HEK293 (cell line): Measurements from ENCODE around the gene NAPB.

Experiments
- GLI4 ChIP-seq: fragments of 450-650 bp; formaldehyde crosslinking; IDR thresholded peaks from 2 replicates; pipeline ENCODE4 v1.5.1; 2016; ENCODE audit warnings: missing biosample characterization, missing genetic modification characterization
- GLIS2 ChIP-seq: fragments of 450-650 bp; formaldehyde crosslinking; IDR thresholded peaks from 2 replicates; pipeline ENCODE4 v1.5.1; 2016; ENCODE audit warnings: missing biosample characterization, missing genetic modification characterization
- KLF9 ChIP-seq: fragments of 450-650 bp; formaldehyde crosslinking; IDR thresholded peaks from 2 replicates; pipeline ENCODE4 v1.5.1; 2016; ENCODE audit warnings: missing biosample characterization, missing genetic modification characterization, low read depth
- SETDB1 ChIP-seq: IDR thresholded peaks from one replicate; pipeline ENCODE4 v1.6.1; 2017; ENCODE audit warnings: mild to moderate bottlenecking, low read length, moderate library complexity, mixed read lengths; ENCODE audit not compliant: insufficient read length
- YY1 ChIP-seq: fragments of 450-650 bp; formaldehyde crosslinking; IDR thresholded peaks from 2 replicates; pipeline ENCODE4 v1.5.1; 2018; ENCODE audit warnings: missing biosample characterization, missing genetic modification characterization
- ZFHX2 ChIP-seq: fragments of 450-650 bp; formaldehyde crosslinking; conservative IDR thresholded peaks from 2 replicates; pipeline ENCODE4 v1.5.1; 2016; ENCODE audit warnings: missing biosample characterization, missing genetic modification characterization
- ZFP41 ChIP-seq: fragments of 450-650 bp; formaldehyde crosslinking; IDR thresholded peaks from 2 replicates; pipeline ENCODE4 v1.5.1; 2016; ENCODE audit warnings: missing biosample characterization, missing genetic modification characterization, borderline replicate concordance
- ZNF10 ChIP-seq: fragments of 450-650 bp; formaldehyde crosslinking; IDR thresholded peaks from 2 replicates; pipeline ENCODE4 v1.5.1; 2017; ENCODE audit warnings: missing biosample characterization, missing genetic modification characterization
- ZNF175 ChIP-seq: fragments of 450-650 bp; formaldehyde crosslinking; IDR thresholded peaks from 2 replicates; pipeline ENCODE4 v1.5.1; 2016; ENCODE audit warnings: missing biosample characterization, missing genetic modification characterization
- ZNF2 ChIP-seq: fragments of 450-650 bp; formaldehyde crosslinking; IDR thresholded peaks from 2 replicates; pipeline ENCODE4 v1.5.1; 2016; ENCODE audit warnings: missing biosample characterization, missing genetic modification characterization
- ZNF292 ChIP-seq: fragments of 450-650 bp; formaldehyde crosslinking; IDR thresholded peaks from 2 replicates; pipeline ENCODE4 v1.5.1; 2016; ENCODE audit warnings: low read depth, missing biosample characterization, missing genetic modification characterization, borderline replicate concordance
- ZNF350 ChIP-seq: fragments of 450-650 bp; formaldehyde crosslinking; IDR thresholded peaks from 2 replicates; pipeline ENCODE4 v1.5.0; 2017; ENCODE audit warnings: missing biosample characterization, mild to moderate bottlenecking, missing genetic modification characterization
- ZNF473 ChIP-seq: fragments of 450-650 bp; formaldehyde crosslinking; IDR thresholded peaks from 2 replicates; pipeline ENCODE4 v1.5.1; 2017; ENCODE audit warnings: missing biosample characterization, missing genetic modification characterization
- ZNF48 ChIP-seq: fragments of 450-650 bp; formaldehyde crosslinking; IDR thresholded peaks from 2 replicates; pipeline ENCODE4 v1.5.1; 2016; ENCODE audit warnings: missing biosample characterization, missing genetic modification characterization
- ZNF521 ChIP-seq: fragments of 450-650 bp; formaldehyde crosslinking; IDR thresholded peaks from 2 replicates; pipeline ENCODE4 v1.5.1; 2017; ENCODE audit warnings: missing biosample characterization, mild to moderate bottlenecking, missing genetic modification characterization
- ZNF629 ChIP-seq: fragments of 450-650 bp; formaldehyde crosslinking; IDR thresholded peaks from 2 replicates; pipeline ENCODE4 v1.5.1; 2017; ENCODE audit warnings: missing biosample characterization, missing genetic modification characterization
- ZNF776 ChIP-seq: fragments of 450-650 bp; formaldehyde crosslinking; IDR thresholded peaks from 2 replicates; pipeline ENCODE4 v1.5.0; 2017; ENCODE audit warnings: missing biosample characterization, missing genetic modification characterization, borderline replicate concordance
- ZNF785 ChIP-seq: fragments of 450-650 bp; formaldehyde crosslinking; IDR thresholded peaks from 2 replicates; pipeline ENCODE4 v1.5.1; 2016; ENCODE audit warnings: missing biosample characterization, missing genetic modification characterization
- ZNF837 ChIP-seq: fragments of 450-650 bp; formaldehyde crosslinking; IDR thresholded peaks from 2 replicates; pipeline ENCODE4 v1.5.1; 2016; ENCODE audit warnings: missing biosample characterization, missing genetic modification characterization
- ZSCAN30 ChIP-seq: fragments of 450-650 bp; IDR thresholded peaks from 2 replicates; pipeline ENCODE4 v1.5.1; 2018; ENCODE audit warnings: missing biosample characterization, mild to moderate bottlenecking, missing genetic modification characterization, moderate library complexity
- ZXDB ChIP-seq: fragments of 450-650 bp; formaldehyde crosslinking; IDR thresholded peaks from 2 replicates; pipeline ENCODE4 v1.5.1; 2016; ENCODE audit warnings: missing biosample characterization, missing genetic modification characterization
- TF ChIP-seq, protein P1 (sequence below): fragments of 450-650 bp; formaldehyde crosslinking; conservative IDR thresholded peaks from 2 replicates; pipeline ENCODE4 v1.5.1; 2016; ENCODE audit warnings: low read depth, missing biosample characterization, missing genetic modification characterization
- TF ChIP-seq, protein P2 (sequence below): fragments of 450-650 bp; formaldehyde crosslinking; IDR thresholded peaks from 2 replicates; pipeline ENCODE4 v1.5.1; 2016; ENCODE audit warnings: missing biosample characterization, missing genetic modification characterization
- TF ChIP-seq, protein P3 (sequence below): fragments of 450-650 bp; formaldehyde crosslinking; IDR thresholded peaks from 2 replicates; pipeline ENCODE4 v1.5.1; 2016; ENCODE audit warnings: missing biosample characterization, missing genetic modification characterization
- TF ChIP-seq, protein P4 (sequence below): fragments of 450-650 bp; formaldehyde crosslinking; IDR thresholded peaks from 2 replicates; pipeline ENCODE4 v1.5.1; 2016; ENCODE audit warnings: missing biosample characterization, missing genetic modification characterization
- TF ChIP-seq, protein P5 (sequence below): fragments of 450-650 bp; formaldehyde crosslinking; IDR thresholded peaks from 2 replicates; pipeline ENCODE4 v1.5.1; 2016; ENCODE audit warnings: missing biosample characterization, missing genetic modification characterization

The NAPB gene

DNA sequence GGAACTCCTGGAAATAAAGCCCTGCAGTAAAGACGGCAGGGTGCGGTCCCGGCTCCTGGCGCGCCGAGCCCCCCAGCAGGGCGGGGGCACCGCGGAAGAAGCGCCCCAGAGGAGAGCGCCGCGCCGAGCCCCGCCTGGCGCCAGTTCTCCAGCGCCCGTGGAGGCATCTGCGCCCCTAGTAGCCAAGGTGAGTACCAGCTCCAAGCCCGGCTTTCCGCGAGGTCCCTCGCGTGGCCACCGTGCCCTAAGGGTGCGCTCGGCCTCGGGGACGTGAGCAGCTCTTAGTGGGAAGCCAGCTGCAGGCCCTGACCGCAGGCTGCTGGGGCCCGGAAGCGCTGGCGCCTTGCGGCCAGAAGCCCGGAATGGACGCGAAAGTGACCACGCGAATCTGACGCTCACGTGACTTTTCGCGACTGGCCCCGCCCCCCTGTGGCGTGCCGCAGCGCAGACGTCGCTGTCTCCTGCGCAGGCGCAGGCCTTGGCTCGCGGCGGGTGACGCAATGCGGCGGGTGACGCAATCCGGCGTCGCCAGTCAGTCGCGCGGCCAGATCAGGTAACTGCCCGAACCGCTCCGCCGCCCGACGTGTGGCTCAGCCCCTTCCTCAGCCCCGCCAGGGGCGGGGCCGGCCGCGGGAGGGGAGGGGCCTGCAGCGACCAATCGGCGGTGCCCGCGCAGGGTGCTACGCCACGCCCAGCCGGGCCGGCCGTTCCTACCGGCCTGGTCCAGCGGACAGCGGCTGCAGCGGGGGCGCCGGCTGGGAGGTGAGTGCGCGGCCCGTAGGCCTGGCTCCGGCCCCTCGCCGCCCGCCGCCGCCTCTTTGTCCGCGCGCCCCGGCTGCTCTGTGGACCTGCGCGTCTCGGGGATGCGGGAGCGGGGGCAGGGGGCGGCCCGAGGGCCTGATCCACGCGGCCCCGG, 59.6 kb downstream of the NAPB start, which contains the start of gene GZF1 (continued):
- TF ChIP-seq, protein P1, sequence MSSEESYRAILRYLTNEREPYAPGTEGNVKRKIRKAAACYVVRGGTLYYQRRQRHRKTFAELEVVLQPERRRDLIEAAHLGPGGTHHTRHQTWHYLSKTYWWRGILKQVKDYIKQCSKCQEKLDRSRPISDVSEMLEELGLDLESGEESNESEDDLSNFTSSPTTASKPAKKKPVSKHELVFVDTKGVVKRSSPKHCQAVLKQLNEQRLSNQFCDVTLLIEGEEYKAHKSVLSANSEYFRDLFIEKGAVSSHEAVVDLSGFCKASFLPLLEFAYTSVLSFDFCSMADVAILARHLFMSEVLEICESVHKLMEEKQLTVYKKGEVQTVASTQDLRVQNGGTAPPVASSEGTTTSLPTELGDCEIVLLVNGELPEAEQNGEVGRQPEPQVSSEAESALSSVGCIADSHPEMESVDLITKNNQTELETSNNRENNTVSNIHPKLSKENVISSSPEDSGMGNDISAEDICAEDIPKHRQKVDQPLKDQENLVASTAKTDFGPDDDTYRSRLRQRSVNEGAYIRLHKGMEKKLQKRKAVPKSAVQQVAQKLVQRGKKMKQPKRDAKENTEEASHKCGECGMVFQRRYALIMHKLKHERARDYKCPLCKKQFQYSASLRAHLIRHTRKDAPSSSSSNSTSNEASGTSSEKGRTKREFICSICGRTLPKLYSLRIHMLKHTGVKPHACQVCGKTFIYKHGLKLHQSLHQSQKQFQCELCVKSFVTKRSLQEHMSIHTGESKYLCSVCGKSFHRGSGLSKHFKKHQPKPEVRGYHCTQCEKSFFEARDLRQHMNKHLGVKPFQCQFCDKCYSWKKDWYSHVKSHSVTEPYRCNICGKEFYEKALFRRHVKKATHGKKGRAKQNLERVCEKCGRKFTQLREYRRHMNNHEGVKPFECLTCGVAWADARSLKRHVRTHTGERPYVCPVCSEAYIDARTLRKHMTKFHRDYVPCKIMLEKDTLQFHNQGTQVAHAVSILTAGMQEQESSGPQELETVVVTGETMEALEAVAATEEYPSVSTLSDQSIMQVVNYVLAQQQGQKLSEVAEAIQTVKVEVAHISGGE (tag by site-specific recombination), result peak; percentile 82
- TF ChIP-seq ZNF48 (tag by site-specific recombination), result no peak
- peak; percentile 99 for TF ChIP-seq ZNF629 (tag by site-specific recombination)
- TF ChIP-seq ZFHX2 (tag by site-specific recombination), result no peak
- peak; percentile 95 for TF ChIP-seq KLF9 (tag by site-specific recombination)
- TF ChIP-seq GLI4 (tag by site-specific recombination), result no peak
- TF ChIP-seq, protein P2, sequence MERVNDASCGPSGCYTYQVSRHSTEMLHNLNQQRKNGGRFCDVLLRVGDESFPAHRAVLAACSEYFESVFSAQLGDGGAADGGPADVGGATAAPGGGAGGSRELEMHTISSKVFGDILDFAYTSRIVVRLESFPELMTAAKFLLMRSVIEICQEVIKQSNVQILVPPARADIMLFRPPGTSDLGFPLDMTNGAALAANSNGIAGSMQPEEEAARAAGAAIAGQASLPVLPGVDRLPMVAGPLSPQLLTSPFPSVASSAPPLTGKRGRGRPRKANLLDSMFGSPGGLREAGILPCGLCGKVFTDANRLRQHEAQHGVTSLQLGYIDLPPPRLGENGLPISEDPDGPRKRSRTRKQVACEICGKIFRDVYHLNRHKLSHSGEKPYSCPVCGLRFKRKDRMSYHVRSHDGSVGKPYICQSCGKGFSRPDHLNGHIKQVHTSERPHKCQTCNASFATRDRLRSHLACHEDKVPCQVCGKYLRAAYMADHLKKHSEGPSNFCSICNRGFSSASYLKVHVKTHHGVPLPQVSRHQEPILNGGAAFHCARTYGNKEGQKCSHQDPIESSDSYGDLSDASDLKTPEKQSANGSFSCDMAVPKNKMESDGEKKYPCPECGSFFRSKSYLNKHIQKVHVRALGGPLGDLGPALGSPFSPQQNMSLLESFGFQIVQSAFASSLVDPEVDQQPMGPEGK (tag by site-specific recombination), result peak; percentile 63
- peak; percentile 82 for TF ChIP-seq ZXDB (tag by site-specific recombination)
- TF ChIP-seq, protein P3, sequence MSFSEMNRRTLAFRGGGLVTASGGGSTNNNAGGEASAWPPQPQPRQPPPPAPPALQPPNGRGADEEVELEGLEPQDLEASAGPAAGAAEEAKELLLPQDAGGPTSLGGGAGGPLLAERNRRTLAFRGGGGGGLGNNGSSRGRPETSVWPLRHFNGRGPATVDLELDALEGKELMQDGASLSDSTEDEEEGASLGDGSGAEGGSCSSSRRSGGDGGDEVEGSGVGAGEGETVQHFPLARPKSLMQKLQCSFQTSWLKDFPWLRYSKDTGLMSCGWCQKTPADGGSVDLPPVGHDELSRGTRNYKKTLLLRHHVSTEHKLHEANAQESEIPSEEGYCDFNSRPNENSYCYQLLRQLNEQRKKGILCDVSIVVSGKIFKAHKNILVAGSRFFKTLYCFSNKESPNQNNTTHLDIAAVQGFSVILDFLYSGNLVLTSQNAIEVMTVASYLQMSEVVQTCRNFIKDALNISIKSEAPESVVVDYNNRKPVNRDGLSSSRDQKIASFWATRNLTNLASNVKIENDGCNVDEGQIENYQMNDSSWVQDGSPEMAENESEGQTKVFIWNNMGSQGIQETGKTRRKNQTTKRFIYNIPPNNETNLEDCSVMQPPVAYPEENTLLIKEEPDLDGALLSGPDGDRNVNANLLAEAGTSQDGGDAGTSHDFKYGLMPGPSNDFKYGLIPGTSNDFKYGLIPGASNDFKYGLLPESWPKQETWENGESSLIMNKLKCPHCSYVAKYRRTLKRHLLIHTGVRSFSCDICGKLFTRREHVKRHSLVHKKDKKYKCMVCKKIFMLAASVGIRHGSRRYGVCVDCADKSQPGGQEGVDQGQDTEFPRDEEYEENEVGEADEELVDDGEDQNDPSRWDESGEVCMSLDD (tag by site-specific recombination), result 0 out of 2 replicates have a peak, but pooled peaks have one; percentile 30
- no peak for TF ChIP-seq ZNF837
- no peak for TF ChIP-seq ZNF776
- TF ChIP-seq GLIS2 (tag by site-specific recombination), result peak; percentile 91
- no peak for TF ChIP-seq ZNF2 (tag by site-specific recombination)
- TF ChIP-seq ZFP41, result no peak
- TF ChIP-seq ZNF521 (tag by site-specific recombination), result no peak
- no peak for TF ChIP-seq ZNF292
- TF ChIP-seq ZNF10, result no peak
- TF ChIP-seq ZNF785, result no peak
- 0 out of 2 replicates have a peak, but pooled peaks have one; percentile 68 for TF ChIP-seq ZSCAN30 (tag by site-specific recombination)
- TF ChIP-seq ZNF350, result no peak
- no peak for TF ChIP-seq ZNF473
- TF ChIP-seq, protein P4, sequence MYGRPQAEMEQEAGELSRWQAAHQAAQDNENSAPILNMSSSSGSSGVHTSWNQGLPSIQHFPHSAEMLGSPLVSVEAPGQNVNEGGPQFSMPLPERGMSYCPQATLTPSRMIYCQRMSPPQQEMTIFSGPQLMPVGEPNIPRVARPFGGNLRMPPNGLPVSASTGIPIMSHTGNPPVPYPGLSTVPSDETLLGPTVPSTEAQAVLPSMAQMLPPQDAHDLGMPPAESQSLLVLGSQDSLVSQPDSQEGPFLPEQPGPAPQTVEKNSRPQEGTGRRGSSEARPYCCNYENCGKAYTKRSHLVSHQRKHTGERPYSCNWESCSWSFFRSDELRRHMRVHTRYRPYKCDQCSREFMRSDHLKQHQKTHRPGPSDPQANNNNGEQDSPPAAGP (tag by site-specific recombination), result peak; percentile 80; the same call in 1 of the 2 replicates
- TF ChIP-seq YY1 (tag by site-specific recombination), result no peak; the same call in 1 of the 2 replicates
- TF ChIP-seq ZNF175 (tag by site-specific recombination), result no peak
- TF ChIP-seq, protein P5, sequence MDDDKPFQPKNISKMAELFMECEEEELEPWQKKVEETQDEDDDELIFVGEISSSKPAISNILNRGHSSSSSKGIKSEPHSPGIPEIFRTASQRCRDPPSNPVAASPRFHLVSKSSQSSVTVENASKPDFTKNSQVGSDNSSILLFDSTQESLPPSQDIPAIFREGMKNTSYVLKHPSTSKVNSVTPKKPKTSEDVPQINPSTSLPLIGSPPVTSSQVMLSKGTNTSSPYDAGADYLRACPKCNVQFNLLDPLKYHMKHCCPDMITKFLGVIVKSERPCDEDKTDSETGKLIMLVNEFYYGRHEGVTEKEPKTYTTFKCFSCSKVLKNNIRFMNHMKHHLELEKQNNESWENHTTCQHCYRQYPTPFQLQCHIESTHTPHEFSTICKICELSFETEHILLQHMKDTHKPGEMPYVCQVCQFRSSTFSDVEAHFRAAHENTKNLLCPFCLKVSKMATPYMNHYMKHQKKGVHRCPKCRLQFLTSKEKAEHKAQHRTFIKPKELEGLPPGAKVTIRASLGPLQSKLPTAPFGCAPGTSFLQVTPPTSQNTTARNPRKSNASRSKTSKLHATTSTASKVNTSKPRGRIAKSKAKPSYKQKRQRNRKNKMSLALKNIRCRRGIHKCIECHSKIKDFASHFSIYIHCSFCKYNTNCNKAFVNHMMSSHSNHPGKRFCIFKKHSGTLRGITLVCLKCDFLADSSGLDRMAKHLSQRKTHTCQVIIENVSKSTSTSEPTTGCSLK (tag by site-specific recombination), result no peak
- TF ChIP-seq SETDB1, result no peak
